PC-3 (cell line): ENCODE measurements around the gene PTPRR. TPM values are rescaled to one million over a fixed set of nuclear protein-coding genes. Genes with fewer than 3 reads are reported as not detected.

ENCODE experiments used
- ATAC-seq: fragments of 200-7000 bp; cut with Tn5 transposase; 2 replicates; pipeline ENCODE4 v1.9.1; 2020; ENCODE audit warnings: mild to moderate bottlenecking, moderate library complexity
- BruUV-seq: library from RNA; stranded (reverse); fragments of 400-500 nt; replicated peaks from 2 replicates; lab custom pipeline; 2021; lab: Mats Ljungman, UMichigan
- CTCF ChIA-PET: fragments of 300-600 bp; sonication (Branson Sonifier 250); formaldehyde crosslinking; loops from one replicate; lab custom pipeline; 2022; ENCODE audit warnings: antibody characterized with exemption; lab: Charles Lee
- POLR2A ChIA-PET: fragments of 300-600 bp; sonication (Branson Sonifier 250); formaldehyde crosslinking; loops from one replicate; lab custom pipeline; 2022; ENCODE audit warnings: antibody characterized with exemption; ENCODE audit not compliant: unreplicated experiment; lab: Charles Lee
- DNase-seq: peaks from one replicate; pipeline ENCODE4 v3.0.0-alpha.2; 2015
- H2AFZ ChIP-seq: fragments of 300-600 bp; sonication (generic); 2 replicates; pipeline ENCODE4 v1.6.0; 2016; ENCODE audit warnings: antibody characterized with exemption, low read length
- H3F3A ChIP-seq: fragments of 300-600 bp; sonication (generic); one replicate; pipeline ENCODE4 v1.6.0; 2017; ENCODE audit warnings: antibody characterized with exemption, low read length, control low read depth, mild to moderate bottlenecking; ENCODE audit not compliant: unreplicated experiment
- H3K27ac ChIP-seq: fragments of 300-600 bp; sonication (generic); 2 replicates; pipeline ENCODE4 v1.5.1; 2016; ENCODE audit warnings: mild to moderate bottlenecking, low read length
- H3K27me3 ChIP-seq: fragments of 300-600 bp; sonication (generic); 2 replicates; pipeline ENCODE4 v1.6.1; 2016; ENCODE audit warnings: low read length, mixed read lengths
- H3K36me3 ChIP-seq: fragments of 300-600 bp; sonication (generic); 2 replicates; pipeline ENCODE4 v1.6.1; 2016; ENCODE audit warnings: low read depth, mixed run types, low read length, mixed read lengths
- H3K4me1 ChIP-seq: fragments of 300-600 bp; sonication (generic); 2 replicates; pipeline ENCODE4 v1.5.1; 2016; ENCODE audit warnings: low read length; ENCODE audit not compliant: insufficient read depth
- H3K4me2 ChIP-seq: fragments of 300-600 bp; sonication (generic); 2 replicates; pipeline ENCODE4 v1.6.0; 2016; ENCODE audit warnings: low read length
- H3K4me3 ChIP-seq: fragments of 300-600 bp; sonication (generic); 2 replicates; pipeline ENCODE4 v1.5.1; 2016; ENCODE audit warnings: mild to moderate bottlenecking, low read length, mixed read lengths
- H3K79me2 ChIP-seq: fragments of 300-600 bp; sonication (generic); 2 replicates; pipeline ENCODE4 v1.6.1; 2017; ENCODE audit warnings: low read length, mixed read lengths
- H3K9ac ChIP-seq: fragments of 300-600 bp; sonication (generic); 2 replicates; pipeline ENCODE4 v1.6.0; 2016; ENCODE audit warnings: mild to moderate bottlenecking, low read length
- H3K9me2 ChIP-seq: fragments of 300-600 bp; sonication (generic); replicated peaks from 2 replicates; pipeline ENCODE4 v1.6.1; 2016; ENCODE audit warnings: mixed run types, low read length, mixed read lengths
- H3K9me3 ChIP-seq: fragments of 300-600 bp; sonication (generic); 2 replicates; pipeline ENCODE4 v1.6.1; 2016; ENCODE audit warnings: low read length, mixed read lengths
- H4K20me1 ChIP-seq: fragments of 300-600 bp; sonication (generic); 2 replicates; pipeline ENCODE4 v1.6.1; 2016; ENCODE audit warnings: low read length, mixed read lengths
- CTCF ChIP-seq: fragments of 300-600 bp; sonication (generic); conservative IDR thresholded peaks from 2 replicates; pipeline ENCODE4 v1.5.1; 2017; ENCODE audit warnings: antibody characterized with exemption, low read depth, mild to moderate bottlenecking, low read length
- EZH2 ChIP-seq: fragments of 300-600 bp; sonication (generic); IDR thresholded peaks from one replicate; pipeline ENCODE4 v1.6.1; 2017; ENCODE audit warnings: antibody characterized with exemption, mild to moderate bottlenecking, low read length; ENCODE audit not compliant: unreplicated experiment
- EZH2phosphoT487 ChIP-seq: fragments of 300-600 bp; sonication (generic); IDR thresholded peaks from 2 replicates; pipeline ENCODE4 v1.6.1; 2018; ENCODE audit warnings: mild to moderate bottlenecking, antibody characterized with exemption, low read length, borderline replicate concordance
- intact Hi-C: fragments of 100-400 bp; cut with micrococcal nuclease; formaldehyde crosslinking; loops from 2 replicates; pipeline ENCODE4 v1.9.0; 2023
- total RNA-seq: library from RNA; depleted of rRNA; stranded (reverse); fragments of >200 nt; gene quantifications from 2 replicates; pipeline ENCODE4 v1.2.3, GENCODE V29; 2014

PTPRR gene
- total RNA-seq, 1 experiment from 2014 or later = 3.1 TPM

DNA sequence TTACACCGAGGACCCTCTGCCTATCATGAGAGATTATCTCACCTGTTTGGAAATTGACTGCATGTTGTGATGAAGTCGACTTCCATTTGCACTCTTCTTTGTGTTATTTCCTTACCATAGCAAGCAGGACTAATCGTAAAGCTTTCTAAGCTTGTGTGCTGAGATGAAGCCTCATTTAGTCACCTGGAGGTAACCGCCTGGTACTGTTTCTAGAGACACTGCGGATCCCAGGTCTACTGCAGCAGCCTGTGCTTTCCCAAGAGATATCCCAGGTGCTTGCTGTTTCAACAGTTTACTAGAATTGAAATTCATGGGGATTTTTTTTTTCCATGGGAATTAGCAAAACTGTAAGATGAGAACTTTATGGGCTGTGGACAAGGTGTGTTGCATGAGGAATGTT, 131.8 kb downstream of the PTPRR start:
- Histone ChIP-seq H3K27ac (no peak overlapping the region), H3K79me2 (no peaks in the 10 kb centered on the region), H3K27me3 (no peaks in the 10 kb centered on the region), H3K4me3 (no peak overlapping the region), H3F3A (no peaks in the 10 kb centered on the region), H3K36me3 (no peaks in the 10 kb centered on the region), H4K20me1 (no peaks in the 10 kb centered on the region), H3K4me1 (no peaks in the 10 kb centered on the region), H3K9me2 (no peaks in the 10 kb centered on the region), H3K9ac (no peak overlapping the region), H3K4me2 (no peak overlapping the region), H3K9me3 (no peaks in the 10 kb centered on the region), H2AFZ (no peak overlapping the region)
- no peak for ATAC-seq
- intact Hi-C loops = no loop called here
- ChIA-PET POLR2A (no interaction called here), CTCF (no interaction called here)
- no peak for DNase-seq
- BruUV-seq = no TSS peak
- TF ChIP-seq EZH2 = no peak
- no peak for TF ChIP-seq EZH2phosphoT487
- TF ChIP-seq CTCF = no peak

DNA sequence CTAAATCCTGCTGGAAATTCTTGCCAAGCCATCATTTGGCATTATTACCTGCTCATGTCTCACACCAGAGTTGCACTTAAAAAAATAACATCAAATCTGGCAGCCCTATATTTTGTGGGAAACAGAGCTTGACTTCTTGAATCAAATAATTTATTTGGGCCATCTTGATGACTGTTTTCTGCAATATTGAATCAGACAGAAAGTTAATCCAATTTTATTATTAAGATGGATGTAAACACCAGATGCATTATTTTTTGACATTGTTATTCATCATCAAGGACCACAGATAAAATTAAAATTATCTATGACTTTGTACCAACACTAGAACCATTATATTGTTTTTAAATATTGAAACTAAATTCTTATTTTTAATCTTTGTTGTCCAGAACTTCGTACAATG, 132.9 kb downstream of the PTPRR start:
- Histone ChIP-seq H3K9me3 (no peaks in the 10 kb centered on the region), H3K36me3 (no peaks in the 10 kb centered on the region), H3F3A (no peaks in the 10 kb centered on the region), H3K79me2 (no peaks in the 10 kb centered on the region), H3K4me1 (no peaks in the 10 kb centered on the region), H3K27me3 (no peaks in the 10 kb centered on the region), H3K4me3 (no peak overlapping the region), H3K27ac (no peak overlapping the region), H4K20me1 (no peaks in the 10 kb centered on the region), H3K4me2 (no peak overlapping the region), H3K9me2 (no peaks in the 10 kb centered on the region), H2AFZ (no peak overlapping the region), H3K9ac (no peak overlapping the region)
- intact Hi-C loops = no loop called here
- POLR2A ChIA-PET = no interaction called here
- ATAC-seq = no peak
- no peak for TF ChIP-seq EZH2
- no peak for TF ChIP-seq EZH2phosphoT487
- no peak for TF ChIP-seq CTCF
- CTCF ChIA-PET = no interaction called here
- no TSS peak for BruUV-seq
- DNase-seq = no peak

GRCh38 chr12:70785896-70786295, 134.6 kb downstream of the PTPRR start:
- H3K4me3 ChIP-seq = no peak overlapping the region
- no peak overlapping the region for H3K27ac ChIP-seq
- DNase-seq (no peak), ATAC-seq (no peak)
- ChIA-PET CTCF (no interaction called here), POLR2A (interaction anchor here (0.6 kb wide), 1 partner anchor 853 kb away, joined by 3 read pairs; no protein-coding TSS in a partner anchor)
- intact Hi-C loops = no loop called here
- no peaks in the 10 kb centered on the region for H3F3A ChIP-seq
- H3K4me2 ChIP-seq = no peak overlapping the region
- no peak overlapping the region for H3K9ac ChIP-seq
- no peaks in the 10 kb centered on the region for H3K9me2 ChIP-seq
- BruUV-seq = no TSS peak
- no peak for TF ChIP-seq EZH2phosphoT487
- no peak for TF ChIP-seq CTCF
- no peak for TF ChIP-seq EZH2
- H2AFZ ChIP-seq = 0 out of 2 replicates have a peak overlapping the region, but pooled peaks have one; percentile 24
- no peaks in the 10 kb centered on the region for H4K20me1 ChIP-seq
- no peaks in the 10 kb centered on the region for H3K79me2 ChIP-seq
- H3K36me3 ChIP-seq = no peaks in the 10 kb centered on the region
- H3K27me3 ChIP-seq = no peaks in the 10 kb centered on the region
- H3K4me1 ChIP-seq = no peaks in the 10 kb centered on the region
- no peaks in the 10 kb centered on the region for H3K9me3 ChIP-seq
